Smooth muscle cell (in vitro differentiated cells): ENCODE data around the gene LETMD1. TPM values are rescaled to one million over a fixed set of nuclear protein-coding genes. Genes with fewer than 3 reads are reported as not detected.

Experiments used
- DNase-seq: peaks from one replicate; lab custom pipeline; 2025; ENCODE audit not compliant: unreplicated experiment; lab: John Stamatoyannopoulos, UW
- H2AFZ ChIP-seq: fragments of 200-600 bp; sonication (generic); 2 replicates; pipeline ENCODE4 v1.6.0; 2016; ENCODE audit warnings: antibody characterized with exemption, low read depth, mild to moderate bottlenecking
- H3F3A ChIP-seq: fragments of 200-600 bp; sonication (generic); 2 replicates; pipeline ENCODE4 v1.6.0; 2017; ENCODE audit warnings: antibody characterized with exemption, low read depth
- H3K27ac ChIP-seq: fragments of 200-600 bp; sonication (generic); 2 replicates; pipeline ENCODE4 v1.5.1; 2016; ENCODE audit warnings: low read depth, mild to moderate bottlenecking
- H3K27me3 ChIP-seq: fragments of 200-600 bp; sonication (generic); 2 replicates; pipeline ENCODE4 v1.6.1; 2016; ENCODE audit warnings: low read depth, mild to moderate bottlenecking
- H3K36me3 ChIP-seq: fragments of 200-600 bp; sonication (generic); 2 replicates; pipeline ENCODE4 v1.5.1; 2016; ENCODE audit warnings: low read depth
- H3K4me1 ChIP-seq: fragments of 200-600 bp; sonication (generic); 2 replicates; pipeline ENCODE4 v1.5.1; 2016; ENCODE audit warnings: low read depth
- H3K4me2 ChIP-seq: fragments of 200-600 bp; sonication (generic); 2 replicates; pipeline ENCODE4 v1.6.0; 2016; ENCODE audit warnings: mild to moderate bottlenecking
- H3K4me3 ChIP-seq: fragments of 200-600 bp; sonication (generic); 2 replicates; pipeline ENCODE4 v1.5.1; 2016; ENCODE audit warnings: mild to moderate bottlenecking
- H3K79me2 ChIP-seq: fragments of 200-600 bp; sonication (generic); 2 replicates; pipeline ENCODE4 v1.6.0; 2016; ENCODE audit warnings: low read depth, mild to moderate bottlenecking
- H3K9ac ChIP-seq: fragments of 200-600 bp; sonication (generic); 2 replicates; pipeline ENCODE4 v1.6.0; 2016; ENCODE audit warnings: low read depth
- H3K9me3 ChIP-seq: fragments of 200-600 bp; sonication (generic); replicated peaks from 2 replicates; pipeline ENCODE4 v1.5.1; 2016; ENCODE audit warnings: low read depth
- H4K20me1 ChIP-seq: fragments of 200-600 bp; sonication (generic); 2 replicates; pipeline ENCODE4 v1.6.0; 2016; ENCODE audit warnings: low read depth
- CTCF ChIP-seq: fragments of 200-600 bp; sonication (generic); IDR thresholded peaks from 2 replicates; pipeline ENCODE4 v1.5.1; 2017; ENCODE audit warnings: borderline replicate concordance, mild to moderate bottlenecking, antibody characterized with exemption; ENCODE audit not compliant: insufficient read depth, poor library complexity, severe bottlenecking
- WGBS: methylation state at CpG from one replicate; pipeline ENCODE4 v1.1.7; 2016; ENCODE audit warnings: low lambda C conversion rate; 5-methylcytosine and 5-hydroxymethylcytosine counted together
- polyA plus RNA-seq: library from polyadenylated mRNA; unstranded; fragments of >200 nt; fragmentation: Nextera tagmentation; extraction: Ambion mirVana; gene quantifications from 2 replicates; pipeline ENCODE4 v1.2.1, GENCODE V29; 2016
- total RNA-seq: library from RNA; depleted of rRNA; stranded (reverse); fragments of >200 nt; gene quantifications from 2 replicates; pipeline ENCODE4 v1.2.3, GENCODE V29; 2014

Gene LETMD1
- total and polyA plus RNA-seq, 2 experiments from 2014 or later, result 8.9 to 32.9 TPM

- Histone ChIP-seq H3K4me2 (no peak overlapping the region), H2AFZ (no peak overlapping the region), H3F3A (peaks cover 30% of the 10 kb centered on the region), H3K4me3 (no peak overlapping the region), H3K36me3 (peaks cover 20% of the 10 kb centered on the region), H3K9me3 (no peaks in the 10 kb centered on the region), H3K27me3 (no peaks in the 10 kb centered on the region), H3K27ac (peak overlapping the region; percentile 2), H3K79me2 (peaks cover 6% of the 10 kb centered on the region), H3K4me1 (no peaks in the 10 kb centered on the region), H3K9ac (no peak overlapping the region), H4K20me1 (peaks cover 3% of the 10 kb centered on the region)
- no peak for DNase-seq
- 92% methylated on average over 9 of the region's 9 CpGs for WGBS
- no peak for TF ChIP-seq CTCF
Observed at GRCh38 chr12:51062631-51063397, 14.7 kb downstream of the LETMD1 start.

- Histone ChIP-seq H3K9ac (no peak overlapping the region), H3K4me2 (no peak overlapping the region), H3K4me1 (no peaks in the 10 kb centered on the region), H3F3A (peaks cover 28% of the 10 kb centered on the region), H3K36me3 (peaks cover 10% of the 10 kb centered on the region), H3K4me3 (no peak overlapping the region), H3K27ac (no peak overlapping the region), H3K9me3 (no peaks in the 10 kb centered on the region), H4K20me1 (peaks cover 4% of the 10 kb centered on the region), H2AFZ (no peak overlapping the region), H3K27me3 (no peaks in the 10 kb centered on the region), H3K79me2 (peaks cover 6% of the 10 kb centered on the region)
- 93% methylated on average over 5 of the region's 5 CpGs for WGBS
- no peak for TF ChIP-seq CTCF
- DNase-seq, result no peak
Observed at GRCh38 chr12:51065530-51065929, 17.4 kb downstream of the LETMD1 start.

GRCh38 chr12:51067229-51067628, 19.1 kb downstream of the LETMD1 start:
- no peaks in the 10 kb centered on the region for H3K4me1 ChIP-seq
- TF ChIP-seq CTCF, result no peak
- no peak overlapping the region for H3K27ac ChIP-seq
- H3K4me2 ChIP-seq, result no peak overlapping the region
- no peak overlapping the region for H3K4me3 ChIP-seq
- H3K79me2 ChIP-seq, result peaks cover 6% of the 10 kb centered on the region
- H3F3A ChIP-seq, result peaks cover 23% of the 10 kb centered on the region
- H3K27me3 ChIP-seq, result no peaks in the 10 kb centered on the region
- H3K9me3 ChIP-seq, result no peaks in the 10 kb centered on the region
- no peak for DNase-seq
- H3K9ac ChIP-seq, result no peak overlapping the region
- 91% methylated on average over 4 of the region's 4 CpGs for WGBS
- H2AFZ ChIP-seq, result no peak overlapping the region
- H4K20me1 ChIP-seq, result peaks cover 4% of the 10 kb centered on the region
- H3K36me3 ChIP-seq, result peaks cover 10% of the 10 kb centered on the region

- H3K36me3 ChIP-seq, result peaks cover 10% of the 10 kb centered on the region
- 76% methylated on average over 7 of the region's 7 CpGs for WGBS
- no peak overlapping the region for H3K9ac ChIP-seq
- H3K27me3 ChIP-seq, result no peaks in the 10 kb centered on the region
- H2AFZ ChIP-seq, result no peak overlapping the region
- peaks cover 8% of the 10 kb centered on the region for H3K79me2 ChIP-seq
- no peak for DNase-seq
- H3K27ac ChIP-seq, result no peak overlapping the region
- peaks cover 21% of the 10 kb centered on the region for H3F3A ChIP-seq
- no peak overlapping the region for H3K4me2 ChIP-seq
- no peak overlapping the region for H3K4me3 ChIP-seq
- H3K9me3 ChIP-seq, result no peaks in the 10 kb centered on the region
- H3K4me1 ChIP-seq, result no peaks in the 10 kb centered on the region
- TF ChIP-seq CTCF, result no peak
- peaks cover 4% of the 10 kb centered on the region for H4K20me1 ChIP-seq
Observed at GRCh38 chr12:51067771-51068170, 19.6 kb downstream of the LETMD1 start.
